Cardiac muscle cell (in vitro differentiated cells and primary cell): ENCODE data around the gene RIIAD1. TPM values are rescaled to one million over a fixed set of nuclear protein-coding genes. Genes with fewer than 3 reads are reported as not detected.

ENCODE experiments used
- DNase-seq, 2 donors: peaks; one replicate each; pipeline versions ENCODE4 v3.0.0 to v3.0.0-alpha.2; 2010 to 2017; ENCODE audit warnings: low read depth in 1 of 2, low spot score in 1 of 2
- H3K27ac ChIP-seq: fragments of 200-600 bp; sonication (generic); 2 replicates; pipeline ENCODE4 v1.5.1; 2016
- H3K27me3 ChIP-seq: fragments of 200-600 bp; sonication (generic); 2 replicates; pipeline ENCODE4 v1.6.0; 2016; ENCODE audit warnings: control low read depth
- H3K36me3 ChIP-seq: fragments of 200-600 bp; sonication (generic); 2 replicates; pipeline ENCODE4 v1.5.1; 2016; ENCODE audit warnings: control low read depth
- H3K4me1 ChIP-seq: fragments of 200-600 bp; sonication (generic); 2 replicates; pipeline ENCODE4 v1.8.1; 2017; ENCODE audit warnings: low read depth, mild to moderate bottlenecking, mixed run types
- H3K4me3 ChIP-seq: fragments of 200-600 bp; sonication (generic); 2 replicates; pipeline ENCODE4 v1.5.1; 2016; ENCODE audit warnings: mild to moderate bottlenecking
- H3K9me3 ChIP-seq: fragments of 200-600 bp; sonication (generic); 2 replicates; pipeline ENCODE4 v1.5.1; 2017; ENCODE audit warnings: low read depth, mild to moderate bottlenecking, control low read depth
- CTCF ChIP-seq: IDR thresholded peaks from 2 replicates; pipeline ENCODE4 v1.5.1; 2012; ENCODE audit warnings: low read depth, mild to moderate bottlenecking, low read length
- polyA plus RNA-seq: library from polyadenylated mRNA; unstranded; fragments of >200 nt; fragmentation: Nextera tagmentation; extraction: Ambion mirVana; gene quantifications from 2 replicates; pipeline ENCODE4 v1.2.1, GENCODE V29; 2016
- total RNA-seq: library from RNA; depleted of rRNA; stranded (reverse); fragments of >200 nt; gene quantifications from 2 replicates; pipeline ENCODE4 v1.2.3, GENCODE V29; 2016

Gene RIIAD1
- total and polyA plus RNA-seq, 2 experiments from 2014 or later, result not detected

DNA sequence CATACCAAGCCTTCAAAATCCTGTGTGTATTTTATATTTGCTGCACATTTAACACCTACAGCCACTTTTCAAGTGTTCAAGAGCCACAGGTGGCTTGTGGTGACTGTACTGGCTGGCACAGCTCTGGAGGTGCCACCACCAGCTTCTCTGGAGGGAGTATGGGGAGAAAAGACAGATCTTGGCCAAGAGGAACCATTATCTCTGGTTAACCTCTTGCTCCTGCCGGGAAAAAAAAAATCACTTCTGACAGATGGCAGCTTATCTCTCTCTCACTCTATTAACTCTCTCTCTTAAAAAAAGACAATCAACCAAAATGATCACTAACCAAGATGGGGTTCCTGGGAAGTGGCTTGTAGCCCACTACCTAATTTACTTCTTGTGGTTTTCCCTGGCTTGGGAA is 1.2 kb upstream of the RIIAD1 start:
- no peaks in the 10 kb centered on the region for H3K36me3 ChIP-seq
- TF ChIP-seq CTCF, result no peak
- no peak overlapping the region for H3K4me3 ChIP-seq
- DNase-seq, result no peak
- no peaks in the 10 kb centered on the region for H3K9me3 ChIP-seq
- H3K4me1 ChIP-seq, result peaks cover 11% of the 10 kb centered on the region
- no peak overlapping the region for H3K27ac ChIP-seq
- peaks cover 40% of the 10 kb centered on the region for H3K27me3 ChIP-seq

GRCh38 chr1:151720554-151720953 is 768 bp upstream of the RIIAD1 start:
- H3K4me1 ChIP-seq, result peaks cover 11% of the 10 kb centered on the region
- no peak for TF ChIP-seq CTCF
- DNase-seq, result peak; percentile 35 to 49
- no peaks in the 10 kb centered on the region for H3K9me3 ChIP-seq
- no peak overlapping the region for H3K27ac ChIP-seq
- H3K36me3 ChIP-seq, result no peaks in the 10 kb centered on the region
- H3K4me3 ChIP-seq, result no peak overlapping the region
- H3K27me3 ChIP-seq, result peaks cover 40% of the 10 kb centered on the region

- Histone ChIP-seq H3K36me3 (no peaks in the 10 kb centered on the region), H3K9me3 (no peaks in the 10 kb centered on the region), H3K4me1 (peaks cover 11% of the 10 kb centered on the region), H3K4me3 (peak overlapping the region; percentile 34), H3K27me3 (peaks cover 40% of the 10 kb centered on the region), H3K27ac (no peak overlapping the region)
- DNase-seq, result peak in 1 of 2 donors; percentile 46
- no peak for TF ChIP-seq CTCF
These were observed 627 bp downstream of the RIIAD1 start for GRCh38 chr1:151721788-151722510.

DNA sequence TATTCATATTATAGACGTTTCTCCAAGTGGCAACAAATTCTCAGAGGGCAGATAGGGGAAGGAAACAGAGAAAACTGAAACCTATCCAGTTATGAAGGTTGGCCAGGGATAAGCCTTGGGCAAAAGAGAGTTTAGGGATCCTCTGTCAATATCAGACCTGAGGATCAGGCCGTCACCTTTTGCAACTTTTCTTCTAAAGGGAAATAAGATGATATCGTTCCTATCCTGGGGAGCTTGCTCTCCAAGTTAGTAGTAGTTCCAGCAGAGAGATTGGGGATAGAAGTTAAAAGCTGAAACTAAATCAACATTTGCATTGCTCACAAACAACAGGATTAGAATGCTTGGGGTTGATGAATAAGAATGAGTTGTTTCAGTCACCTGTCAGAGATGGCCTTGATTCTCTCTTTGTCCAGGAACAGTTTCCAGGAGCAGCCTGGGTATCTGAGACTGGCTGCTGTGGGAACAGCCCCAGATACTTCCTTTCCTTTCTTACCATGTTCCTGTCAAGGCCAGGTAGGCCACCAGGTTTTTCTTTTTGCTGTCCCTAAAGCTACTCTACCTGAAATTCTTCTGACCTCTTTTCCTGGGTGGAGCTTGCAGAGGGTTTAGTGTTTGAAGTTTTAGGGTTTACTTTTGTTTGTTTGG is 2.5 kb downstream of the RIIAD1 start:
- H3K4me3 ChIP-seq, result no peak overlapping the region
- H3K9me3 ChIP-seq, result no peaks in the 10 kb centered on the region
- H3K36me3 ChIP-seq, result no peaks in the 10 kb centered on the region
- no peak overlapping the region for H3K27ac ChIP-seq
- peaks cover 18% of the 10 kb centered on the region for H3K4me1 ChIP-seq
- peaks cover 32% of the 10 kb centered on the region for H3K27me3 ChIP-seq
- DNase-seq, result no peak
- no peak for TF ChIP-seq CTCF

- Histone ChIP-seq H3K4me1 (peaks cover 10% of the 10 kb centered on the region), H3K27me3 (peaks cover 12% of the 10 kb centered on the region), H3K9me3 (no peaks in the 10 kb centered on the region), H3K4me3 (no peak overlapping the region), H3K36me3 (no peaks in the 10 kb centered on the region), H3K27ac (no peak overlapping the region)
- peak; percentile 20 to 72 for DNase-seq
- TF ChIP-seq CTCF, result no peak
These were observed 7.1 kb downstream of the RIIAD1 start for GRCh38 chr1:151728151-151729054.
